ENCODE results near the gene RBM4.
"Not testable (repeated sequence)": the region's sequence is repeated elsewhere in the genome, so short reads cannot be mapped to it uniquely, and the experiment has no call there.

Gene RBM4

GRCh38 chr11:66638177-66639065, at the start of gene RBM4:
Gene RBM4, plus strand, starts transcription at chr11:66638703. Its CDS starts 1,009 bp downstream, at chr11:66639712.
- Mint-ChIP-seq H3K9me3 (no peaks in the 10 kb centered on the region), H3K4me3 (peak within 1 kb of the TSS; percentile 94), H3K27ac (peak within 1 kb of the TSS; percentile 94), H3K36me3 (ENCODE audit: low read depth) (peaks cover 67% of the 10 kb centered on the region), H3K27me3 (ENCODE audit: low read depth) (no peaks in the 10 kb centered on the region), H3K4me1 (ENCODE audit: low read depth) (peaks cover 54% of the 10 kb centered on the region)
- DNase-seq (ENCODE audit: low spot score), result peak; percentile 97

GRCh38 chr11:66589315-66589714, 49.2 kb upstream of the RBM4 start:
- DNase-seq (ENCODE audit: low spot score); H3K4me1 Mint-ChIP-seq (ENCODE audit: low read depth); H3K36me3 Mint-ChIP-seq (ENCODE audit: low read depth); H3K4me3 Mint-ChIP-seq; H3K27me3 Mint-ChIP-seq (ENCODE audit: low read depth); H3K9me3 Mint-ChIP-seq; H3K27ac Mint-ChIP-seq: not testable (repeated sequence)

GRCh38 chr11:66589996-66590675, 48.4 kb upstream of the RBM4 start:
- no peaks in the 10 kb centered on the region for H3K9me3 Mint-ChIP-seq
- peaks cover 3% of the 10 kb centered on the region for H3K36me3 Mint-ChIP-seq (ENCODE audit: low read depth)
- H3K27me3 Mint-ChIP-seq (ENCODE audit: low read depth), result no peaks in the 10 kb centered on the region
- H3K4me1 Mint-ChIP-seq (ENCODE audit: low read depth), result peaks cover 13% of the 10 kb centered on the region
- no peak for DNase-seq (ENCODE audit: low spot score)
- no peak overlapping the region for H3K4me3 Mint-ChIP-seq
- no peak overlapping the region for H3K27ac Mint-ChIP-seq

GRCh38 chr11:66591175-66591574, 47.3 kb upstream of the RBM4 start:
- H3K4me1 Mint-ChIP-seq (ENCODE audit: low read depth), result peaks cover 17% of the 10 kb centered on the region
- H3K9me3 Mint-ChIP-seq, result no peaks in the 10 kb centered on the region
- no peak for DNase-seq (ENCODE audit: low spot score)
- no peak overlapping the region for H3K4me3 Mint-ChIP-seq
- H3K36me3 Mint-ChIP-seq (ENCODE audit: low read depth), result peaks cover 3% of the 10 kb centered on the region
- H3K27me3 Mint-ChIP-seq (ENCODE audit: low read depth), result no peaks in the 10 kb centered on the region
- H3K27ac Mint-ChIP-seq, result no peak overlapping the region

- peaks cover 3% of the 10 kb centered on the region for H3K36me3 Mint-ChIP-seq (ENCODE audit: low read depth)
- H3K4me3 Mint-ChIP-seq, result peak within 1 kb of the TSS; percentile 99
- peak; percentile 95 for DNase-seq (ENCODE audit: low spot score)
- no peaks in the 10 kb centered on the region for H3K27me3 Mint-ChIP-seq (ENCODE audit: low read depth)
- H3K9me3 Mint-ChIP-seq, result no peaks in the 10 kb centered on the region
- H3K27ac Mint-ChIP-seq, result peak within 1 kb of the TSS; percentile 96
- peaks cover 17% of the 10 kb centered on the region for H3K4me1 Mint-ChIP-seq (ENCODE audit: low read depth)
Observed at GRCh38 chr11:66592457-66593302, 45.8 kb upstream of the RBM4 start, which contains the start of the genes CCDC87 and CCS. Gene CCDC87, minus strand, starts transcription at chr11:66593063. Its CDS starts 48 bp downstream, at chr11:66593015. Gene CCS, plus strand, starts transcription at chr11:66593185. Its CDS starts 77 bp downstream, at chr11:66593262.

- Mint-ChIP-seq H3K27me3 (ENCODE audit: low read depth) (no peaks in the 10 kb centered on the region), H3K4me1 (ENCODE audit: low read depth) (peaks cover 17% of the 10 kb centered on the region), H3K36me3 (ENCODE audit: low read depth) (peaks cover 3% of the 10 kb centered on the region), H3K27ac (peak overlapping the region; percentile 96), H3K9me3 (no peaks in the 10 kb centered on the region), H3K4me3 (peak overlapping the region; percentile 99)
- DNase-seq (ENCODE audit: low spot score), result no peak
Observed at GRCh38 chr11:66593303-66593635, 45.2 kb upstream of the RBM4 start.

- peaks cover 17% of the 10 kb centered on the region for H3K4me1 Mint-ChIP-seq (ENCODE audit: low read depth)
- H3K27me3 Mint-ChIP-seq (ENCODE audit: low read depth), result no peaks in the 10 kb centered on the region
- H3K27ac Mint-ChIP-seq, result peak overlapping the region; percentile 96
- peak overlapping the region; percentile 99 for H3K4me3 Mint-ChIP-seq
- DNase-seq (ENCODE audit: low spot score), result no peak
- H3K36me3 Mint-ChIP-seq (ENCODE audit: low read depth), result peaks cover 3% of the 10 kb centered on the region
- H3K9me3 Mint-ChIP-seq, result no peaks in the 10 kb centered on the region
Observed at GRCh38 chr11:66593650-66594049, 44.9 kb upstream of the RBM4 start.

- Mint-ChIP-seq H3K27ac (peak overlapping the region; percentile 70), H3K4me1 (ENCODE audit: low read depth) (peaks cover 17% of the 10 kb centered on the region)
- DNase-seq (ENCODE audit: low spot score), result no peak
Observed at GRCh38 chr11:66595245-66595904, 43.1 kb upstream of the RBM4 start.

GRCh38 chr11:66598993-66599392, 39.5 kb upstream of the RBM4 start:
- peaks cover 9% of the 10 kb centered on the region for H3K4me1 Mint-ChIP-seq (ENCODE audit: low read depth)
- H3K4me3 Mint-ChIP-seq, result no peak overlapping the region
- H3K27ac Mint-ChIP-seq, result no peak overlapping the region
- no peaks in the 10 kb centered on the region for H3K9me3 Mint-ChIP-seq
- no peak for DNase-seq (ENCODE audit: low spot score)
- H3K27me3 Mint-ChIP-seq (ENCODE audit: low read depth), result no peaks in the 10 kb centered on the region
- H3K36me3 Mint-ChIP-seq (ENCODE audit: low read depth), result peaks cover 4% of the 10 kb centered on the region

More at GRCh38 chr11:66595245-66595904, 43.1 kb upstream of the RBM4 start:
- no peaks in the 10 kb centered on the region for H3K9me3 Mint-ChIP-seq
- H3K27me3 Mint-ChIP-seq (ENCODE audit: low read depth), result no peaks in the 10 kb centered on the region
- peaks cover 4% of the 10 kb centered on the region for H3K36me3 Mint-ChIP-seq (ENCODE audit: low read depth)
- peak overlapping the region; percentile 60 for H3K4me3 Mint-ChIP-seq

- Mint-ChIP-seq H3K27me3 (ENCODE audit: low read depth) (no peaks in the 10 kb centered on the region), H3K36me3 (ENCODE audit: low read depth) (peaks cover 6% of the 10 kb centered on the region), H3K9me3 (no peaks in the 10 kb centered on the region), H3K4me1 (ENCODE audit: low read depth) (peaks cover 4% of the 10 kb centered on the region), H3K27ac (no peak overlapping the region), H3K4me3 (no peak overlapping the region)
- no peak for DNase-seq (ENCODE audit: low spot score)
Observed at GRCh38 chr11:66600219-66600618, 38.3 kb upstream of the RBM4 start.

GRCh38 chr11:66600631-66601233, 37.8 kb upstream of the RBM4 start:
- DNase-seq (ENCODE audit: low spot score), result no peak
- H3K4me1 Mint-ChIP-seq (ENCODE audit: low read depth), result peaks cover under 1% of the 10 kb centered on the region
- no peak overlapping the region for H3K27ac Mint-ChIP-seq

GRCh38 chr11:66603072-66603471, 35.4 kb upstream of the RBM4 start:
- no peaks in the 10 kb centered on the region for H3K4me1 Mint-ChIP-seq (ENCODE audit: low read depth)
- H3K9me3 Mint-ChIP-seq, result no peaks in the 10 kb centered on the region
- no peak for DNase-seq (ENCODE audit: low spot score)
- no peaks in the 10 kb centered on the region for H3K27me3 Mint-ChIP-seq (ENCODE audit: low read depth)
- H3K27ac Mint-ChIP-seq, result no peak overlapping the region
- H3K36me3 Mint-ChIP-seq (ENCODE audit: low read depth), result peaks cover 6% of the 10 kb centered on the region
- no peak overlapping the region for H3K4me3 Mint-ChIP-seq

More at GRCh38 chr11:66600631-66601233, 37.8 kb upstream of the RBM4 start:
- Mint-ChIP-seq H3K36me3 (ENCODE audit: low read depth) (peaks cover 6% of the 10 kb centered on the region), H3K4me3 (no peak overlapping the region), H3K9me3 (no peaks in the 10 kb centered on the region), H3K27me3 (ENCODE audit: low read depth) (no peaks in the 10 kb centered on the region)

GRCh38 chr11:66604155-66604554, 34.3 kb upstream of the RBM4 start:
- H3K4me3 Mint-ChIP-seq, result no peak overlapping the region
- no peak for DNase-seq (ENCODE audit: low spot score)
- H3K27ac Mint-ChIP-seq, result no peak overlapping the region
- no peaks in the 10 kb centered on the region for H3K27me3 Mint-ChIP-seq (ENCODE audit: low read depth)
- H3K4me1 Mint-ChIP-seq (ENCODE audit: low read depth), result no peaks in the 10 kb centered on the region
- peaks cover 8% of the 10 kb centered on the region for H3K36me3 Mint-ChIP-seq (ENCODE audit: low read depth)
- H3K9me3 Mint-ChIP-seq, result no peaks in the 10 kb centered on the region

Measured in T-helper 2 cell treated with Interferon-gamma antibody and Interleukin-4, amounts not matched to agents 5 μg/mL and 100 μg/mL, for 36 hours (primary cell).